Pancreas (tissue), 10 donors: Measurements from ENCODE around the gene ZNF443. TPM values are rescaled to one million over a fixed set of nuclear protein-coding genes. Genes with fewer than 3 reads are reported as not detected.
"Not testable (repeated sequence)": the region's sequence is repeated elsewhere in the genome, so short reads cannot be mapped to it uniquely, and the experiment has no call there.

Source experiments
- ATAC-seq, 4 donors: fragments of 200-7000 bp; cut with Tn5 transposase; one replicate each; pipeline versions ENCODE4 v1.8.0 to v1.9.1; 2020; ENCODE audit warnings: mild to moderate bottlenecking in 4 of 4, moderate library complexity in 4 of 4
- DNase-seq, 6 donors: peaks; one replicate each; pipeline ENCODE4 v3.0.0-alpha.2; 2020
- FAIRE-seq: peaks from 2 replicates; lab custom pipeline; 2012; peaks lifted over from hg19 to GRCh38; lab: Jason Lieb, UNC
- H3K27ac ChIP-seq, 4 donors: fragments of 200-600 bp; sonication (generic); 1 replicate in 3 of 4; 2 replicates in 1 of 4; pipeline versions ENCODE4 v1.5.0 to v1.8.0; 2020
- H3K27me3 ChIP-seq, 4 donors: fragments of 200-600 bp; one replicate each; pipeline ENCODE4 v1.8.0; 2021
- H3K36me3 ChIP-seq, 3 donors: fragments of 200-600 bp; sonication (generic) in 1 of 3; one replicate each; pipeline versions ENCODE4 v1.5.0 to v1.8.0; 2020 to 2021
- H3K4me1 ChIP-seq, 3 donors: fragments of 200-600 bp; one replicate each; pipeline ENCODE4 v1.8.0; 2021
- H3K4me3 ChIP-seq, 4 donors: fragments of 200-600 bp; sonication (generic) in 2 of 4; one replicate each; pipeline versions ENCODE4 v1.5.0 to v1.8.0; 2020 to 2021
- H3K9me3 ChIP-seq, 4 donors: fragments of 200-600 bp; one replicate each; pipeline ENCODE4 v1.8.0; 2021
- WGBS, 2 donors: extraction: QIAGEN DNeasy Blood & Tissue Kit; methylation state at CpG; one replicate each; pipeline ENCODE4 v1.1.7; 2013; 5-methylcytosine and 5-hydroxymethylcytosine counted together
- intact Hi-C, 3 donors: fragments of 100-400 bp; cut with DNase I; formaldehyde crosslinking; loops; one replicate each; pipeline versions ENCODE4 v1.11.1 to v1.14.2; 2022
- polyA plus RNA-seq, 2 donors: library from polyadenylated mRNA; stranded (reverse); fragments of 200-250 nt; gene quantifications; one replicate each; pipeline ENCODE4 v1.2.3, GENCODE V29; 2013
- total RNA-seq, 6 donors: library from RNA; stranded (reverse); fragmentation: NEBNext Ultra II Directional in 4 of 6; extraction: Animal tissue kit (Norgen Biotek cat#: 25700) in 4 of 6; gene quantifications; one replicate each; pipeline versions ENCODE4 v1.2.1 to v1.2.4, GENCODE V29; 2021 to 2023
- TF ChIP-seq, protein P1 (sequence below), 4 donors: fragments of 200-600 bp; sonication (generic) in 3 of 4; IDR thresholded peaks; one replicate each; pipeline versions ENCODE4 v1.5.0 to v1.8.0; 2021; ENCODE audit warnings: antibody characterized with exemption in 4 of 4
- donor health status: healthy with polysubstance abuse.
- donor health status: DM: no; HTN: no; CAD: no; lungs with moderate emphysema.
- donor health status: DM: no; HTN: no; CAD: no.
- donor health status: control.
- donor health status: control.
- donor health status: Bipolar disorder and iron deficiency.
- donor health status: DM: yes; HTN: yes; CAD: no.
- donor health status: DM: no; HTN: no; CAD: no.
- donor health status: DM: no; HTN: no; CAD: no.
- donor health status: DM: yes; HTN: yes; CAD: no.

The ZNF443 gene
- total and polyA plus RNA-seq, 8 donors: 1.2 to 3.8 (median 2.3) TPM

DNA sequence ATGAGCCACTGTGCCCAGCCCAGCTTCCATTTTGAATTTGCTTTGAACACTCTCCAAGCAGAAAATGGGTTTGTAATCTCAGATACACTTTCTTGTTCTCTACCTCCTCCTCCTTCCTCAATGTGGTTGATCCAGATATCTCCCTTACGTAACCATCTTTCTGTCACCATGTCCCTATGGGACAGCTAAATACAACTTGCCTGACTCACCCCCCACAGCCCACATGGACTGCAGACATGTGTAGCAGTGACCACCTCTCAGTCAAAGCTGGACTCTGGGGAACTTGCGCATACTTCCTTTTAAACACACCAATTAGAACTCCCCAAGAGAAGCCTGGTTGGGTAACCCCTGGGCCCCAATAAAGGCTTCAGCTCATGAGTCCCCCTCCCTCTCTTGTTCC, 28.9 kb downstream of the ZNF443 start:
- Histone ChIP-seq H3K27ac (no peak overlapping the region), H3K4me1 (no peaks in the 10 kb centered on the region), H3K9me3 (no peaks in the 10 kb centered on the region), H3K36me3 (no peaks in the 10 kb centered on the region), H3K27me3 (no peaks in the 10 kb centered on the region), H3K4me3 (no peak overlapping the region)
- no peak for FAIRE-seq
- intact Hi-C loops: no loop called here
- TF ChIP-seq, protein P1, sequence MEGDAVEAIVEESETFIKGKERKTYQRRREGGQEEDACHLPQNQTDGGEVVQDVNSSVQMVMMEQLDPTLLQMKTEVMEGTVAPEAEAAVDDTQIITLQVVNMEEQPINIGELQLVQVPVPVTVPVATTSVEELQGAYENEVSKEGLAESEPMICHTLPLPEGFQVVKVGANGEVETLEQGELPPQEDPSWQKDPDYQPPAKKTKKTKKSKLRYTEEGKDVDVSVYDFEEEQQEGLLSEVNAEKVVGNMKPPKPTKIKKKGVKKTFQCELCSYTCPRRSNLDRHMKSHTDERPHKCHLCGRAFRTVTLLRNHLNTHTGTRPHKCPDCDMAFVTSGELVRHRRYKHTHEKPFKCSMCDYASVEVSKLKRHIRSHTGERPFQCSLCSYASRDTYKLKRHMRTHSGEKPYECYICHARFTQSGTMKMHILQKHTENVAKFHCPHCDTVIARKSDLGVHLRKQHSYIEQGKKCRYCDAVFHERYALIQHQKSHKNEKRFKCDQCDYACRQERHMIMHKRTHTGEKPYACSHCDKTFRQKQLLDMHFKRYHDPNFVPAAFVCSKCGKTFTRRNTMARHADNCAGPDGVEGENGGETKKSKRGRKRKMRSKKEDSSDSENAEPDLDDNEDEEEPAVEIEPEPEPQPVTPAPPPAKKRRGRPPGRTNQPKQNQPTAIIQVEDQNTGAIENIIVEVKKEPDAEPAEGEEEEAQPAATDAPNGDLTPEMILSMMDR (IDR thresholded peaks at IDR 0.05): no peak
- DNase-seq: no peak
- no peak for ATAC-seq
- 99 to 100% methylated on average over 2 of the region's 2 CpGs for WGBS, 2 donors

DNA sequence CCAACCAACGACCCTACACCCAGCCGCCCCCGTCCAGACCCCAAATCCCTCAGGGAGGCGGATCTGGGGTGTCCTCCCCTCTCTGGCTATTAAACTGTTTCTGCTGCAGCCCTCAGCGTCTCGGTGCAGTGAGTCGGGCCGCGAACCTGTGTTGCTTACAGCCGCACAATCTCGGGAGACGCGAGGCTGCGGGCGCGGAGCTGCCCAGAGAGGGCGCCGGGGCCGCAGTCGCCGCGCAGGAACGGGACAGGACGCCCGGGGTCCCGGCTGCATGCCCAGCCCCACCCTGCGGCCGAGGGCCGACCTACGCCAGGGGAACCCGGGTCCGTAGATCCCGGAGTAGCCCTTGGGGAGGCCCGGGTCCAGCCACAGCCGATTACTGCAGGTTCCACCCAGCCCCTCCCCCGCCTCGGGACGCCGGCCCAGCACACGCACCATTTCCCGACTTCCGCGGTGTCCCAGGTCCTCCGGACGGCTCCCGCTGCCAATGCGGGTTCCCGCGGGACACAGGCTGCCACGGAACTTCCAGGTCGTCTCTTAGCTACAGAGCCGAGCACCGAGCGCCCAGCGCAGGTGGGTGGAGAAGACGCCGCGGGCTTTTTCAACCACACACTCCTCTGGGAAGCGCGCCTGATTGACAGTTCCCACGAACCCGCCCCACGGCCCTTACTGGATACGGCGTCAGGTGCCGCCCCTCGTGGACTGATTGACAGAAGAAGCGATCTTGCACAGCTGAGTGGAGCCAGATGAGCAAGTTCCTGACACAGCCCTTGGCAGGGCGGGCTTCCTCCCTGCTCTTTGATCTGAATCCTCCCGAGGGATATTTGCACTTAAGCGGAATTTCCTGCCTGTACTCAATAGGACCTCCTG, 40.0 kb downstream of the ZNF443 start, which contains the start of gene ZNF799:
Gene ZNF799 (minus strand): TSS at position 639 of the 870 bp plus-strand sequence. CDS start 201 bp downstream, at position 438.
- ATAC-seq (peak; percentile 91 to 97 (median 93)), DNase-seq (peak; percentile 93 to 99 (median 96)), FAIRE-seq (peak; percentile 64)
- intact Hi-C loops: no loop called here
- Histone ChIP-seq H3K27ac (peak within 1 kb of the TSS; percentile 73 to 91 (median 86)), H3K27me3 (no peaks in the 10 kb centered on the region), H3K4me1 (no peaks in the 10 kb centered on the region), H3K9me3 (no peaks in the 10 kb centered on the region), H3K36me3 (no peaks in the 10 kb centered on the region), H3K4me3 (peak within 1 kb of the TSS; percentile 59 to 86 (median 72))
- 0% methylated on average over 60 to 71 of the region's 71 CpGs for WGBS, 2 donors
- TF ChIP-seq, protein P1 (IDR thresholded peaks at IDR 0.05): no peak

DNA sequence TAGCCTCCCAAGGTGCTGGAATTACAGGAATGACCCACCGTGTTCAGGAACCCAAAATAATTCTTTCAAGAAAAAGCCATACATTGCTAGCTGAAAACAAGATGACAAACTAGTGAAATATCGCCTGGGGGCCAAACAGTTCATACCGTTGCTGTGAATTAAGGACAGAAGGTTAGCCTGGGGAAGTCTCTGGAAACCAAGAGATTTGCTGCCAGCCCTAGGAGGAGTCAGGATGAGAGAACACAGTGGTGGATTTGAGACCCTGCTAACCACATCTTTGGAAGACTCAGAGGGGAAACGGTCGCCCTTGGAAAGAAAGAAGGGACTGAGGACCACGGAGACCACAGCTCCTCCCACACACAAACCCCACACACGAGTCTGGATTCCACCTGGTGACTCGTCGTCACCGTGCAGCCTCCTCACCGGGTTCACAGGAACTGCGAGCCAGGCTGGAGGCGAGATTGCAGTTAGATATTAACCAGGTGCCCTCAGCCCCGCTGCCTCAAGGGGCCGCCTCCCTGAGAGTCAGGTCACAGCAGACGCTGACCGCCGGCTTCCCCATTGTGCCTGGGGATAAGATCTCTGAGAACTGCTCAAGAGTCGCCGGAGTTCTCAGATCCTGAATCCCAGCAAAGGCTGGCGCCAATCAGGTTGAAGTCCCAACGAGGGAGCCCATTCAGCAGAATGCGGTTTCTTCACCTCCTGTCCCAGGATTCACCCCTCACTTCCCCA, 40.8 kb downstream of the ZNF443 start:
- H3K36me3 ChIP-seq, H3K9me3 ChIP-seq, intact Hi-C loops, FAIRE-seq, H3K27me3 ChIP-seq, H3K4me1 ChIP-seq: not testable (repeated sequence)
- ATAC-seq (peak; percentile 73 to 81 (median 74)), DNase-seq (peak; percentile 41 to 74 (median 55))
- WGBS, 2 donors: 1% methylated on average over 19 to 23 of the region's 23 CpGs
- Histone ChIP-seq H3K4me3 (peak overlapping the region; percentile 59 to 86 (median 72)), H3K27ac (peak overlapping the region; percentile 73 to 91 (median 86))

DNA sequence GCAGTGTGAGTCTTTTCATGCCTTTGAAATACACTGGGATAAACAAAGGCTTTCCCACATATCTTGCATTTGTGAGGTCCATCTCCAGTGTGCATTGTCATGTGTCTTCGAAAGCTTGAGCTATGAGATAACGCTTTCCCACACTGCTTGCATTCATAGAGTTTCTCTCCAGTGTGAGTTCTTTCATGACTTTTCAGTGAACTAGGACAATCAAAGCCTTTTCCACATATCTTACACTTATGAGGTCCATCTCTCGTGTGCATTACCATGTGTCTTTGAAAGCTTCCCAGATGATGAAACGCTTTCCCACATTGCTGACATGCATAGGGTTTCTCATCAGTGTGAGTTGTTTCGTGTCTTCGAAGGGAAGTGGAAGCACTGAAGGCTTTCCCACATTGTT, 49.7 kb downstream of the ZNF443 start:
- DNase-seq, intact Hi-C loops, H3K9me3 ChIP-seq, H3K36me3 ChIP-seq, H3K27me3 ChIP-seq, H3K27ac ChIP-seq, H3K4me1 ChIP-seq, H3K4me3 ChIP-seq, FAIRE-seq, ATAC-seq: not testable (repeated sequence)
- WGBS, 2 donors: 97 to 99% methylated on average over 6 of the region's 6 CpGs

DNA sequence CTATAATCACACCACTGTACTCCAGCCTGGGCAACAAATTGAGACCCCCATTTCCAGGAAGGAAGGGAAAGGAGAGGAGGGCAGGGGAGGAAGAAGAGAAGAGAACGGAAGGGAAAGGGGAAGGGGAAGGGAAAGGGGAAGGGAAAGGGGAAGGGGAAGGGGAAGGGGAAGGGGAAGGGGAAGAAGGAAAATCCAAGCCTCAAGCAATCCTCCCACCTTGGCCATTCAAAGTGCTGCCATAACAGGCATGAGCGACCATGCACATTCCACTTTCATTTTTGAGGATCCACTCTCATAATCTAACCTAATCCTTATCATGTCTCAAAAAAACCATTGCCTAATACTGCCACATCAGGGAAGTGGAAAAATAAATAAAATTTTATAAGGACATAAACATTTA, 54.5 kb downstream of the ZNF443 start:
- FAIRE-seq, H3K4me1 ChIP-seq, H3K36me3 ChIP-seq, H3K4me3 ChIP-seq, H3K27me3 ChIP-seq, H3K27ac ChIP-seq, intact Hi-C loops, DNase-seq, ATAC-seq, H3K9me3 ChIP-seq: not testable (repeated sequence)
- 69 to 81% methylated on average over 1 to 2 of the region's 2 CpGs for WGBS, 2 donors

DNA sequence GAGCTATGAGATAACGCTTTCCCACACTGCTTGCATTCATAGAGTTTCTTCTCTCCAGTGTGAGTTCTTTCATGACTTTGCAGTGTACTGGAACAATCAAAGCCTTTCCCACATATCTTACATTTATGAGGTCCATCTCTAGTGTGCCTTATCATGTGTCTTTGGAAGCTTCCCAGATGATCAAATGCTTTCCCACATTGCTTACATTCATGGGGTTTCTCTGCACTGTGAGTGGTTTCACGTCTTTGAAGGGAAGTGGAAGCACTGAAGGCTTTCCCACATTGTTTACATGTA, 60.4 kb downstream of the ZNF443 start:
- DNase-seq (no peak), ATAC-seq (no peak), FAIRE-seq (no peak)
- Histone ChIP-seq H3K36me3 (peaks cover 0 to 7% (median 0%) of the 10 kb centered on the region in 3 donors), H3K27me3 (no peaks in the 10 kb centered on the region), H3K27ac (no peak overlapping the region), H3K9me3 (no peaks in the 10 kb centered on the region), H3K4me1 (no peaks in the 10 kb centered on the region), H3K4me3 (no peak overlapping the region)
- intact Hi-C loops: no loop called here
- TF ChIP-seq, protein P1 (IDR thresholded peaks at IDR 0.05): no peak
- WGBS, 2 donors: 94 to 97% methylated on average over 2 of the region's 2 CpGs
